Ovary (tissue), 3 donors: ENCODE results near the gene RETREG3.
"Not testable (repeated sequence)": the region's sequence is repeated elsewhere in the genome, so short reads cannot be mapped to it uniquely, and the experiment has no call there.

Experiments used
- EP300 ChIP-seq: sonication (generic); formaldehyde crosslinking; IDR thresholded peaks from one replicate; pipeline ENCODE4 v1.6.1; 2017; ENCODE audit warnings: antibody characterized with exemption
- POLR2A ChIP-seq: fragments of 450-650 bp; IDR thresholded peaks from one replicate; pipeline ENCODE4 v1.6.1; 2017; ENCODE audit warnings: antibody characterized with exemption, mild to moderate bottlenecking, moderate library complexity
- TF ChIP-seq, protein P1 (sequence below), 3 donors: fragments of 450-650 bp in 2 of 3; fragments of 200-600 bp in 1 of 3; IDR thresholded peaks; one replicate each; pipeline versions ENCODE4 v1.5.1 to v1.8.0; 2016 to 2022; ENCODE audit warnings: antibody characterized with exemption in 3 of 3, mild to moderate bottlenecking in 1 of 3
- donor health status: DM: no; HTN: no; CAD: no.

DNA sequence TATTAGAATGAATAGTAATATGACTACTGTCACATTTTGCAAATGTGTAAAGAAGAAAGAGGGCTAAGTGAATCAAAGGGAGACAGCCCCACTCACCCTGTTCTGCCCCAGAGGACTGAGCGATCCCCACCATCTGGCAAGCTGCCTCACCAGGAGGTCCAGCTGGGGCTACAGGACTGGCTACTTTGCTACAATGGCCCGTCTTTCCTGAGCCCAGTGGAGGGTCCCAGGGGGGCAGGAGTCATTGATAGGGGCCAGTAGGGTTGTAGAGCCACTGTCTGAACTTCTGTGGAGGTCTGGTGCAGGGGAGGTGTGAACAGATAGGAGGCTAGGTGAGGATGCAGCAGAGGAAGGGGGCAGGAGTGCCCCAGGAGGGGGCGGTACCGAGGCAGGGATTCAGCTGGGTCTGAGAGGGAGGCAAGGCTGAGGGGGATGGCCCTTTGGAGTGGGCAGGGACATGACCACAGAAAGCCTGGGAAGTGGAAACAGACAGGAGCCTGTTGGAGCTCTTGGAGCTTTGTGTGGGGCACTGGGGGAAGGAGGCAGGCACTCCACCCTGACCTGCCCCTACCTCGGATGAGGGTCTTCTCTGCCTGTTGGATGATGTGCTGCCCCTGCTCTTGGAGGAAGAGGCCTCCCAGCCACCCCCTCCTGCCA lies 53.1 kb downstream of the RETREG3 start:
- TF ChIP-seq, protein P1, sequence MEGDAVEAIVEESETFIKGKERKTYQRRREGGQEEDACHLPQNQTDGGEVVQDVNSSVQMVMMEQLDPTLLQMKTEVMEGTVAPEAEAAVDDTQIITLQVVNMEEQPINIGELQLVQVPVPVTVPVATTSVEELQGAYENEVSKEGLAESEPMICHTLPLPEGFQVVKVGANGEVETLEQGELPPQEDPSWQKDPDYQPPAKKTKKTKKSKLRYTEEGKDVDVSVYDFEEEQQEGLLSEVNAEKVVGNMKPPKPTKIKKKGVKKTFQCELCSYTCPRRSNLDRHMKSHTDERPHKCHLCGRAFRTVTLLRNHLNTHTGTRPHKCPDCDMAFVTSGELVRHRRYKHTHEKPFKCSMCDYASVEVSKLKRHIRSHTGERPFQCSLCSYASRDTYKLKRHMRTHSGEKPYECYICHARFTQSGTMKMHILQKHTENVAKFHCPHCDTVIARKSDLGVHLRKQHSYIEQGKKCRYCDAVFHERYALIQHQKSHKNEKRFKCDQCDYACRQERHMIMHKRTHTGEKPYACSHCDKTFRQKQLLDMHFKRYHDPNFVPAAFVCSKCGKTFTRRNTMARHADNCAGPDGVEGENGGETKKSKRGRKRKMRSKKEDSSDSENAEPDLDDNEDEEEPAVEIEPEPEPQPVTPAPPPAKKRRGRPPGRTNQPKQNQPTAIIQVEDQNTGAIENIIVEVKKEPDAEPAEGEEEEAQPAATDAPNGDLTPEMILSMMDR (IDR thresholded peaks at IDR 0.05), result not testable (repeated sequence)
- not testable (repeated sequence) for TF ChIP-seq EP300, POLR2A
